HTR-8/SVneo (cell line): Measurements from ENCODE around the gene CPT1B.

ENCODE experiments used
- DNase-seq: peaks from one replicate; pipeline ENCODE4 v3.0.0; 2011; ENCODE audit warnings: low spot score, mixed read lengths; ENCODE audit not compliant: insufficient read length
- FAIRE-seq: peaks from 2 replicates; lab custom pipeline; 2011; peaks lifted over from hg19 to GRCh38; lab: Jason Lieb, UNC

Gene CPT1B

DNA sequence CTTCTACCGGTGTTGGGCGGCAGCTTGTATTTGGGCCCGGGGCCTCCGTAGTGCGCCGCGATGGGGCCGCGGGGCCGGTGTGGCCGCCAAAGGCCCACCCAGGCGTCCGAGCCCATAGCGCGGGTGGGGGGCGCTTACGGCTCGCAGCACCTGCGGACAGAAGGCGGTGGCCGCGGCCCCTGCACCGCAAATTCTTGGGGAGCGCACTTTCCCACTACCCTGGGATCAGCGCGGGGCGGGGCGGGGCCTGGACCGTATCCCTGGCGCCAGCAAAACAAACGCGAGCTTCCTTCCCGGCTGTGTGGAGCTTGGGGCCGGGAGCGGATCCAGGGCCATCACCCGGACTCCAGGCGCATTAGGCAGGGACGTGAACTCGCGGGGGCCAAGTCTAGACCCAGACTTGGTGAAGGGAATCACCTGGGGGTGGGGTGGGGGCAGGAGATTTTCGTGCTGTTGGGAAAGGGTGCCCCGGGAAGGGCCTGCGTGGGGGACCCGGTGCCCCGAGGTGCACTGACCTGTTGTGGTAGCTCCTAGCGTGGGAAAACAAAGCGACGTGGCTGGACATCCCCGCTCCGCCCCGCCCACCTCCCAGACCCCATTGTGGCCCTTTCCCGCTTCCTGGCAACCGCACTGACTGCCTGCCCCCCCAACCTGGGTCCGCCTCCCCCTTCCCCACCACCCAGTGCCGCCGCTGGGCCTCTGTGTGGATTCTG is 46.1 kb downstream of the CPT1B start:
- no peak for FAIRE-seq

DNA sequence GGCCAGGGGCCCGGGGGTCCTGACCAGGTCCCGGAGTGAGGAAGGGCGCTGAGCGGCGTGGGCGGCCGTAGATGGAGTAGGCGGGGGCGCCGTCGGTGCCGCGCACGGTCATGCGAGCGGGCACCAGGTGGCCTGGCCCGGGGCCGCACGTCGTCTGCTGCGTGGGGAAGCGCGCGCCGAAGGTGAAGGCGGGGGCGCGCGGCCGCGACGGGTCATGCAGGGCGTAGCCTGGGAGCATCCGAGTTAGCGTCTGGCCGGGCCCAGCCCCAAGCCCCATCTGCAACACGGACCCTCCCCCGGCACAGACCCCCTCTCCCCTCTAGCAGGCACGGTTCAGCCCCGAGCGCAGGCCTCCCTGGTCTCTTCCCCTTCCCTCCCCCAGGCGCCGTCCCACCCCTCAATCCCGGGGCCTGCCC is 46.7 kb downstream of the CPT1B start:
- DNase-seq = no peak
- no peak for FAIRE-seq

More for the DNA sequence above, 46.1 kb downstream of the CPT1B start:
- DNase-seq = no peak

GRCh38 chr22:50530877-50531545 is 47.2 kb downstream of the CPT1B start:
- no peak for DNase-seq
- no peak for FAIRE-seq

- DNase-seq (no peak), FAIRE-seq (no peak)
Observed at GRCh38 chr22:50530580-50530876, 47.7 kb downstream of the CPT1B start.

- DNase-seq = no peak
- FAIRE-seq = no peak
Observed at GRCh38 chr22:50529897-50530579, 48.2 kb downstream of the CPT1B start, which contains the start of gene TYMP. Gene TYMP (minus strand): TSS chr22:50530012. CDS start chr22:50529709, 303 bp downstream.

DNA sequence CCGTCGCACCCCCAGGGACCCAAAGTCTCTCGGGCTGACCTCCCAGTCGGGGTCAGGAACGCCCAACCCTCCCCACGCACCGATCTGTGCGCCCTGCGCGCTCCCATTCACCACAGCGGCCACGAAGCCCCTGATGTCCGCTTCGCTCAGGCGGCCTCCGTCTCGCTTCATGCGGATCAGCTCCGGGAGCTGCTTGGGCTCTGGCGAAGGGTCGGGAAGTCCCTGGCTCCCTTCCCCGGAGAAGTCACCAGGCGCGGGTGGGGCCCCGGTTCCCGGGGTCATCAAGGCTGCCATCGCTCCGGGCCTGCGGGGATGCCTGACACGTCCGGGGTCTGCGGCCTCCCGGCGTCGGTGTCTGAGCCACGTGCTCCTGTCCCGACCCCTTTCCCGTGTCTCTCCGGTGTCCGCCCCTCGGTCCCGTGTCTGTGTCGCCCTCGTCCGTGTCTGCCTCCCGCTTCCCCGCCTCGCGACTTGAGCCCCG is 48.8 kb downstream of the CPT1B start:
- FAIRE-seq (no peak), DNase-seq (no peak)

DNA sequence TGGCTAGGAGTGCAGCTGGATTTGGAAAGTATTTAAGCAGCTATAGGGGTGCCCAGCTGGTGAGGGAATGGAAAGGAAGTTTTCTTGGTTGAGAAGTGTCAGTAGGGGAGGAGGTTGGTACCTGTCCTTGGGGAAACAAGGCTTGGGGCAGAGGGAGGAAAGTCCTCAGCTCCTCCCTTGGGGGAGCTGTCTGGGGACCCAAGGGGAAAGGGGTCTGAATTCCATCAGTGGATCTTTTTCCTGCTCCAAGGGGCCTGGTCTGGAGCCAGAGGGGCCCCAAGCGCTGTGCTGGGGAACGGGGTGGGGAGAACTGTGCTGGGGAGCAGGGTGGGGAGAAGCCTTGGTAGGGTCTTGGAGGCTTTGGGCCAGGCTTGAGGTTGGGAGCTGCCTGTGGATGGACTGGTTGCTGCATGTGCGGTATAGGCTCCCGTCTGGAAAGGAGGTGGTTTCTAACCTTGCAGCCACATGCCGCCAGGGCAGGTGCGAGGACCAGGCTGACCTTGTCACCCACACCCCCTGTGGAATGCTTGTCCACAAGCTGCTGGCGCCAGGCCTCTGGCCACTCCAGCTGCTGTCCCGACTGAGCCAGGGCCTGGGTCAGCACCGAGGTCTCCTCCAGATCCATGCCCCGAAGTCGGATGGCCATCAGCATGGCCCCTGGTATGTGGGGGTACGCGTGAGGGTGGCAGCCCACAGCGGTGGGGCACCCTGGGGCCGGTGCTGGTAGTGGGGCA is 49.4 kb downstream of the CPT1B start:
- no peak for FAIRE-seq
- no peak for DNase-seq

- FAIRE-seq (no peak), DNase-seq (no peak)
Observed at GRCh38 chr22:50527921-50528681, 50.1 kb downstream of the CPT1B start.

GRCh38 chr22:50526834-50527801 is 51.1 kb downstream of the CPT1B start:
- DNase-seq (no peak), FAIRE-seq (no peak)

- DNase-seq (peak; percentile 51), FAIRE-seq (no peak)
Observed at GRCh38 chr22:50526108-50526833, 52.0 kb downstream of the CPT1B start.

DNA sequence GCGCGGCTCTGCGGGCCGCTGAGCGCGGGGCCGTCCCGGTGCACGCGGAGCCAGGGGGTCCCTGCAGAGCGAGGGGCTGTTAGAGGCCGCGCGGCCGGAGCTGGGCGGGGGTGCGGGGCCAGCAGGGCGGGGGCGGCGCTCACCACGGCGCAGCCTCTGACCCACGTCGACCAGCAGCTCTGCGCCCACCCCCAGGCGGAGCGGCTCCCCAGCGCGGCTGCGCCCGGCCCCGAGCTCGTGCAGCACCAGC is 52.4 kb downstream of the CPT1B start:
- FAIRE-seq (no peak), DNase-seq (no peak)

DNA sequence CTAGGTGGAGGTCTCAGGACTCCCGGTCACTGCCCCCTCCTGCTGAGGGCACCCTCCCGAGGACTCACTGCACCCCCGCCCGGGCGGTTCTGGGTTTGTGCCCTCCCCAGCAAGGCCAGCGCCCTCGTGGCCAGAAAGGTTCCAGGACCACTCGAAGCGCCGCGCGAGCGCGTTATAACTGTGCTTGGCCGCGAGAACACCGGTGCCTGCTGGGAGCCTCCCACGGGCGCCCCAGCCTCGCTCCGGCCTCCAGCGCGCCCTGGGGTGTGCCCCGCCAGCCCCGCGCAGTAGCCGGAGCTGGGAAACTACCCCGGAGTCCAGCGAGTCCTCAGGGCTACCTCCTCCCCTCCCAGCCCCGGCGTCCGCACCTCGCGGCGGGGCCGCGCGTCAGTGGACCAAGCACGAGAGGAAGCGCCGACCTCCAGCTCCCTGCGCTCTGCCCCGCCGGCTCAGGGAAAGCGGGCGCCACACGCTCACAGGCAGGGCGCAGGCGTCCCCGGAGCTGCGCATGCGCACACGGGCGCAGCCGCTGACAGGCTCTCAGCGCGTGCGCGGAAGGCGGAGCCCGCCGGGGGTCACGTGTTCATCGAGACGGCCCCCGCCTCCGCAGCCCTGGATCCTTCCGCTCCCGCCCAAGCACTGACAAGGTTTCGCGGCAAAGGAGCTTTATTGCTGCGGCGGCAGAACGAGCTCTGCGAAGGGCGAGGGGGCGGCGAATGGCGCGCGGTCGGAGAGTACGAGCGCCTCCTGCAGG is 52.9 kb downstream of the CPT1B start, which contains the start of gene SCO2:
Gene SCO2 (minus strand): TSS at position 495 of the 754 bp plus-strand sequence. CDS start 1,187 bp downstream, outside the sequence.
- FAIRE-seq = peak; percentile 87

GRCh38 chr22:50524676-50525103 is 53.5 kb downstream of the CPT1B start:
- DNase-seq (no peak), FAIRE-seq (no peak)

More for the DNA sequence above, 52.9 kb downstream of the CPT1B start, which contains the start of gene SCO2:
- DNase-seq = peak; percentile 96

- DNase-seq (no peak), FAIRE-seq (no peak)
Observed at GRCh38 chr22:50523806-50524675, 54.2 kb downstream of the CPT1B start.

DNA sequence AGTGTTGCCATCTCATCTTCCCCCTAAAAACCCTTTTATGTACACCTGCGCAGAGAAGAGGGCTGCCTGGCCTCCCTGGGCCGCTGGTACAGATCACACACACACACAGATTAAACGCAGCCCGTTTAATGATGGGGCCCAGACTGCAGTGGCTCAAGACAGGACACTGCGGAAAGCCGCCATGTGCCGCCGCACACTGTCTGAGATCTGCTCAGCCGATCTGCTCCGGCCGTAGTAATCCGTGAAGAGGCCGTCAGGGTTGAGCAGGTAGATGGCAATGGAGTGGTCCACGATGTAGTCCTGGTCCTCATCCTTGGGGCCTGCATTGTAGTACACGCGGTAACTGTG is 54.8 kb downstream of the CPT1B start:
- DNase-seq = no peak

GRCh38 chr22:50522806-50523438 is 55.3 kb downstream of the CPT1B start:
- FAIRE-seq = no peak

More for the DNA sequence above, 54.8 kb downstream of the CPT1B start:
- FAIRE-seq = no peak

More at GRCh38 chr22:50522806-50523438, 55.3 kb downstream of the CPT1B start:
- DNase-seq = no peak
